ENCODE results near the gene TBC1D22A. TPM values are rescaled to one million over a fixed set of nuclear protein-coding genes. Genes with fewer than 3 reads are reported as not detected.

The TBC1D22A gene
- polyA plus RNA-seq, 1 of the 3 experiments (the other 2 are of a cell fraction): 16.5 TPM

DNA sequence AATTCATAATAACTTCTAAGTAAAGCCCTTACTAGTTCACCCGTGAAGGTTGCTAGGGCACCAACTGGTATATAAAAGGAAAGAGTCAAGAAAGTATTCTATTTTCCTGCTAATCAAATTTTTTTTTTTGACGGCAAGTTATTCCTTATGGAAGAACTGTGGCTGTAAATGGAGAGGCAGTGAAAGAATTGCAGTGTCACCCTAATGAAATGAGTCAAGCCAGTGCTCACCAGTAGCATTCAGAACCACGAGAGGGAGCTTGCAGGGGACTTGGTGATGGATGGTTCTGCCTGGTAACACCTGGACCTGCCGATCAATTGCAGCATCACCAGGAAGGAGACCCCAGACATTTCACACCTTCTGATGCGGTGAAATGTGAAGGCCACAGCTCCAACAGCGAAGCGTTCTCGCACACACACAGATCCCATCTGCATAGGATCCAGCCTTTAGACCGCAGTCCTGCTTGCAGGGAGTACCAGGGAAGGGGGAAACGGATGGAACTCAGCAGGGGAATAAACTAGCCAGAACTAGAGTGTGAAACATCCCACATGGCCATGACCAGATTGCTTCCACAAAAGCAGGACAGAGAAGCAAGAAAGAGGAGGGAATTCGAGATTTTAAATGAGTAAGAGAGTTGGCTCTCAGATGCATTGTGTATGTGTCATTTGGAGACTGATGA is 326.2 kb downstream of the TBC1D22A start:
- ChIA-PET POLR2A (no interaction called here), CTCF (no interaction called here)
- TF ChIP-seq NFIC (IDR thresholded peaks at IDR 0.05; ENCODE audit: borderline replicate concordance) (no peak), RXRA (IDR thresholded peaks at IDR 0.05; ENCODE audit: borderline replicate concordance, low read depth) (no peak), GATA2 (CRISPR knock-in tag; IDR thresholded peaks at IDR 0.05) (no peak), CHD2 (IDR thresholded peaks at IDR 0.05; ENCODE audit: low read length, partially characterized antibody) (no peak), CTCF (IDR thresholded peaks at IDR 0.05) (no peak), ELF1 (IDR thresholded peaks at IDR 0.05) (no peak), TEAD4 (IDR thresholded peaks at IDR 0.05; ENCODE audit: borderline replicate concordance, insufficient read depth) (no peak), GABPA (IDR thresholded peaks at IDR 0.05; ENCODE audit: low read depth) (no peak), MEF2A (IDR thresholded peaks at IDR 0.05; ENCODE audit: borderline replicate concordance, low read depth) (no peak), USF1 (IDR thresholded peaks at IDR 0.05; ENCODE audit: borderline replicate concordance, low read depth) (no peak)
- Histone ChIP-seq H3K9me2 (no peaks in the 10 kb centered on the region), H3K79me2 (ENCODE audit: insufficient read depth) (no peaks in the 10 kb centered on the region), H3K4me2 (no peak overlapping the region), H3K36me3 (replicated peaks in 1 of 2; ENCODE audit: control insufficient read depth in 1 of 2, insufficient read depth in 2 of 2, low read length in 1 of 2) (no peaks in the 10 kb centered on the region), H3K4me1 (ENCODE audit: control insufficient read depth in 1 of 2, insufficient read depth in 2 of 2, low read depth in 1 of 2, low read length in 1 of 2) (no peaks in the 10 kb centered on the region), H3F3A (replicated peaks; ENCODE audit: insufficient read depth) (no peaks in the 10 kb centered on the region), H3K9me3 (no peaks in the 10 kb centered on the region), H3K27me3 (ENCODE audit: insufficient read depth) (no peaks in the 10 kb centered on the region), H3K27ac (ENCODE audit: low read depth in 2 of 2, low read length in 1 of 2) (no peak overlapping the region), H4K20me1 (ENCODE audit: insufficient read depth) (no peaks in the 10 kb centered on the region), H2AFZ (ENCODE audit: low read depth) (no peak overlapping the region), H3K4me3 (ENCODE audit: low read depth in 2 of 2, low read length in 1 of 2) (no peak overlapping the region), H3K9ac (no peak overlapping the region)
- 92% methylated on average over 11 of the region's 11 CpGs for WGBS (ENCODE audit: low lambda C conversion rate)
- DNase-seq: no peak

- H4K20me1 ChIP-seq (ENCODE audit: insufficient read depth): no peaks in the 10 kb centered on the region
- H3K79me2 ChIP-seq (ENCODE audit: insufficient read depth): no peaks in the 10 kb centered on the region
- no peak overlapping the region for H2AFZ ChIP-seq (ENCODE audit: low read depth)
- no peak overlapping the region for H3K4me3 ChIP-seq (ENCODE audit: low read depth in 2 of 2, low read length in 1 of 2)
- no peaks in the 10 kb centered on the region for H3K36me3 ChIP-seq (replicated peaks in 1 of 2; ENCODE audit: control insufficient read depth in 1 of 2, insufficient read depth in 2 of 2, low read length in 1 of 2)
- no peaks in the 10 kb centered on the region for H3K27me3 ChIP-seq (ENCODE audit: insufficient read depth)
- POLR2A ChIA-PET: no interaction called here
- no peaks in the 10 kb centered on the region for H3K9me2 ChIP-seq
- no peaks in the 10 kb centered on the region for H3F3A ChIP-seq (replicated peaks; ENCODE audit: insufficient read depth)
- H3K4me1 ChIP-seq (ENCODE audit: control insufficient read depth in 1 of 2, insufficient read depth in 2 of 2, low read depth in 1 of 2, low read length in 1 of 2): no peaks in the 10 kb centered on the region
- no peak for DNase-seq
- 92% methylated on average over 7 of the region's 7 CpGs for WGBS (ENCODE audit: low lambda C conversion rate)
- no peaks in the 10 kb centered on the region for H3K9me3 ChIP-seq
- H3K9ac ChIP-seq: no peak overlapping the region
- TF ChIP-seq, protein P1, sequence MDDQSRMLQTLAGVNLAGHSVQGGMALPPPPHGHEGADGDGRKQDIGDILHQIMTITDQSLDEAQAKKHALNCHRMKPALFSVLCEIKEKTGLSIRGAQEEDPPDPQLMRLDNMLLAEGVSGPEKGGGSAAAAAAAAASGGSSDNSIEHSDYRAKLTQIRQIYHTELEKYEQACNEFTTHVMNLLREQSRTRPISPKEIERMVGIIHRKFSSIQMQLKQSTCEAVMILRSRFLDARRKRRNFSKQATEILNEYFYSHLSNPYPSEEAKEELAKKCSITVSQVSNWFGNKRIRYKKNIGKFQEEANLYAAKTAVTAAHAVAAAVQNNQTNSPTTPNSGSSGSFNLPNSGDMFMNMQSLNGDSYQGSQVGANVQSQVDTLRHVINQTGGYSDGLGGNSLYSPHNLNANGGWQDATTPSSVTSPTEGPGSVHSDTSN (IDR thresholded peaks at IDR 0.05): no peak
- TF ChIP-seq, protein P2, sequence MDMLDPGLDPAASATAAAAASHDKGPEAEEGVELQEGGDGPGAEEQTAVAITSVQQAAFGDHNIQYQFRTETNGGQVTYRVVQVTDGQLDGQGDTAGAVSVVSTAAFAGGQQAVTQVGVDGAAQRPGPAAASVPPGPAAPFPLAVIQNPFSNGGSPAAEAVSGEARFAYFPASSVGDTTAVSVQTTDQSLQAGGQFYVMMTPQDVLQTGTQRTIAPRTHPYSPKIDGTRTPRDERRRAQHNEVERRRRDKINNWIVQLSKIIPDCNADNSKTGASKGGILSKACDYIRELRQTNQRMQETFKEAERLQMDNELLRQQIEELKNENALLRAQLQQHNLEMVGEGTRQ (IDR thresholded peaks at IDR 0.05; ENCODE audit: borderline replicate concordance, low read depth, low read length): no peak
- TF ChIP-seq FOXJ3 (CRISPR knock-in tag; IDR thresholded peaks at IDR 0.05) (no peak), GATA2 (CRISPR knock-in tag; IDR thresholded peaks at IDR 0.05) (no peak), MXI1 (IDR thresholded peaks at IDR 0.05; ENCODE audit: low read depth, low read length) (no peak), TEAD4 (IDR thresholded peaks at IDR 0.05; ENCODE audit: borderline replicate concordance, insufficient read depth) (no peak), TAF1 (IDR thresholded peaks at IDR 0.05; ENCODE audit: borderline replicate concordance, low read depth, low read length) (no peak)
- TF ChIP-seq, protein P3, sequence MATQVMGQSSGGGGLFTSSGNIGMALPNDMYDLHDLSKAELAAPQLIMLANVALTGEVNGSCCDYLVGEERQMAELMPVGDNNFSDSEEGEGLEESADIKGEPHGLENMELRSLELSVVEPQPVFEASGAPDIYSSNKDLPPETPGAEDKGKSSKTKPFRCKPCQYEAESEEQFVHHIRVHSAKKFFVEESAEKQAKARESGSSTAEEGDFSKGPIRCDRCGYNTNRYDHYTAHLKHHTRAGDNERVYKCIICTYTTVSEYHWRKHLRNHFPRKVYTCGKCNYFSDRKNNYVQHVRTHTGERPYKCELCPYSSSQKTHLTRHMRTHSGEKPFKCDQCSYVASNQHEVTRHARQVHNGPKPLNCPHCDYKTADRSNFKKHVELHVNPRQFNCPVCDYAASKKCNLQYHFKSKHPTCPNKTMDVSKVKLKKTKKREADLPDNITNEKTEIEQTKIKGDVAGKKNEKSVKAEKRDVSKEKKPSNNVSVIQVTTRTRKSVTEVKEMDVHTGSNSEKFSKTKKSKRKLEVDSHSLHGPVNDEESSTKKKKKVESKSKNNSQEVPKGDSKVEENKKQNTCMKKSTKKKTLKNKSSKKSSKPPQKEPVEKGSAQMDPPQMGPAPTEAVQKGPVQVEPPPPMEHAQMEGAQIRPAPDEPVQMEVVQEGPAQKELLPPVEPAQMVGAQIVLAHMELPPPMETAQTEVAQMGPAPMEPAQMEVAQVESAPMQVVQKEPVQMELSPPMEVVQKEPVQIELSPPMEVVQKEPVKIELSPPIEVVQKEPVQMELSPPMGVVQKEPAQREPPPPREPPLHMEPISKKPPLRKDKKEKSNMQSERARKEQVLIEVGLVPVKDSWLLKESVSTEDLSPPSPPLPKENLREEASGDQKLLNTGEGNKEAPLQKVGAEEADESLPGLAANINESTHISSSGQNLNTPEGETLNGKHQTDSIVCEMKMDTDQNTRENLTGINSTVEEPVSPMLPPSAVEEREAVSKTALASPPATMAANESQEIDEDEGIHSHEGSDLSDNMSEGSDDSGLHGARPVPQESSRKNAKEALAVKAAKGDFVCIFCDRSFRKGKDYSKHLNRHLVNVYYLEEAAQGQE (IDR thresholded peaks at IDR 0.05; ENCODE audit: low read depth, low read length): no peak
- CTCF ChIA-PET: no interaction called here
- H3K27ac ChIP-seq (ENCODE audit: low read depth in 2 of 2, low read length in 1 of 2): no peak overlapping the region
- no peak overlapping the region for H3K4me2 ChIP-seq
These were observed 326.9 kb downstream of the TBC1D22A start for GRCh38 chr22:47089374-47089773.
